HG02885 (cell line): ENCODE results near the gene MT1M.
"Not testable (repeated sequence)": the region's sequence is repeated elsewhere in the genome, so short reads cannot be mapped to it uniquely, and the experiment has no call there.

Experiments used
- ATAC-seq: cut with Tn5 transposase; IDR thresholded peaks from one replicate; pipeline ENCODE4 v1.9.1; 2021; ENCODE audit warnings: mild to moderate bottlenecking; ENCODE audit not compliant: unreplicated experiment, poor library complexity

The MT1M gene

GRCh38 chr16:56608043-56608875 lies 24.2 kb upstream of the MT1M start, which contains the start of gene MT2A:
Gene MT2A, plus strand, starts transcription at chr16:56608584. Its CDS starts 72 bp downstream, at chr16:56608656.
- peak; percentile 92 for ATAC-seq

GRCh38 chr16:56608876-56609462 lies 23.5 kb upstream of the MT1M start:
- ATAC-seq, result no peak

DNA sequence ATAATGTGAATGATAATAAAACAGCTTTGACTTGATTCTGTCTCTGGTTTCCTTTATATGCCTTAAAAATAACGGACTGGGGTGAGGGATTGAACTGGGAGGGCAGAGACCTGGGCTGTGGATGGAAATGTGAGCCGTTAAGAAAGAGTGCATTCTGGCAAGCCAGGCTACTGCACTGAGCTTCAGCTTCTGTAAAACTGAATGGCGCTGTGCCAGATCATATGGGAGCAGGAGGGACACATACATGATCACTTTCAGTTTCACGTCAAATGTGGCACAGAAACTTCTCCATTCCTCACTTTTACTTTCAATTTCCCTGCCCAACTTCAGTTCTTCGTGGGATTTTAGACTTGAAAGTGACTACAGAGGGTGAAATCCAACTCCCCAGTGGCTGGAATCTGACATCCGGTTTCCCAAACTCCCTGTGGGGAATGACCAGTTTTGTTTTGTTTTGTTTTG lies 23.0 kb upstream of the MT1M start:
- ATAC-seq, result peak; percentile 55

DNA sequence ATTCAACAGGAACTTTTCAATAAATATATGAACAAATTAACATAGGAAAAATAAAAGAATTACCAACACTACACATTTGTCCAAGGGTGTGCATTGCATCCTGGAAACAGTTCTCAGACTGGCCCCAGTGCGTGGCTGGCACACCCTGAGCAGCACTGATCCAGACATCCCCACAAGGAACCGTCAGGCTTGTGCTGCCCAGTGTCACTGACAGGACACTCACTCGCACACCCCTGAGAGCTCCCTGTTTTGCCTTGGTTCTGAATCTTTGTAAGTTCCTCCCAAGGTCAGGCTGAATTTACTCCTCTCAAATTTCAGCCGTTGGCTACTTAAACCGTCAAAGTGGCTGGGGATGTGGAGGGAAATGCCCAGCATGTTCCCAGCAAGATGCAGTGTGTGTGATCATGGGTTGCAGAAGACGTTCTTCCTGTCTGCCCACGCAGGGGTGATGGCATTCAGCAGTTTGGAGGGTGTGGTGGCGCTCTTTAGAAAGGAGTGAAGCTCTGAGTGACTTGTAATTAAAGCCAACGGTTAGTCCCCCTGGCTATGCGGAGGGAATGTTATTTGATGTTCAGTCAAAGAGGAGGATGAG lies 22.3 kb upstream of the MT1M start:
- ATAC-seq, result no peak

- ATAC-seq, result no peak
Measured at GRCh38 chr16:56610609-56611111, 21.8 kb upstream of the MT1M start.

DNA sequence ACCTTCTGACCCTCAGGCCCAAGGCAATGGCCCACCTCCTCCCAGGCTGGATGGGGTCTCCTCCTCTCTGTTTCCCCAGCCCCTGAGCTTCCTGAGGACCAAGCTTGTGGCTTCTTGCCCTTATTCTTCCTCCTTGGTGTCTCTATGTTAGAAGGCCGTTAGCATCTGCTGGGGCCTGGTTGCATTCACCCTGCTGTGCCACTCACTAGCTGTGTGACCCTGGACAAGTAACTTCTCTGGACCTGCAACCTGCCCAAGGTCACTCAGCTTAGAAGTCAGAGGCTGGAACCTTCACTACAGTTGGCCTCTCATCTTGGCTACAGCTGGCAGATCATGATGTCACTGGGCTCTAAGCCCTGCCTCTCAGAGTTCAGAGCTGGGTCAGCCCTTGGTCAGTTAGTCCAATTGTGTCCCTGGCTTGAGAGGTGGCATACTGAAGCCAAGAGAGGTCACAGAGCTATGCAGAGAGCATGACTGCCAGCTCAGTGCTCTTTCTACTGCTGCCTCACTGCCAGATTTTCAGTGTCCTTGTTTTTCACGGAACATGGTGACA lies 21.1 kb upstream of the MT1M start:
- ATAC-seq, result no peak

- ATAC-seq, result no peak
Measured at GRCh38 chr16:56613706-56614105, 18.8 kb upstream of the MT1M start.

DNA sequence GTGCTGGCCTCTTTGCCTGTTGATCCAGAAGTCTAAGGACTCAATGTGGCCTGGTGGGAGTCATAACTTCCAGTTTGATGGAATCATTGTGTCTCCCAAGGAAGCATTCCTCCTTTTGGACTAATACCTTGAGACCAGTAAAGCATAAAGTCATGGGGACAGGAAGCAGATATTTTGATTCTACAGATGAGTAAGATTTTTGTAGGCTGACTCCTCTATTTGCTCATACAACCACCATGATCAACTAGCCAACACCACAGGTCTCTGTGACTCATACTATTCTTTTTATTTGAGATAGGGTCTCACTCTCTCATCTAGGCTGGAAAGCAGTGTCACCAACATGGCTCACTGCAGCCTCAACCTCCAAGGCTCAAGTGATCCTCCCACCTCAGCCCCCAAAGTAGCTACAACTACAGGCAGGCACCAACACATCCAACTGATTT lies 17.9 kb upstream of the MT1M start:
- ATAC-seq, result no peak

DNA sequence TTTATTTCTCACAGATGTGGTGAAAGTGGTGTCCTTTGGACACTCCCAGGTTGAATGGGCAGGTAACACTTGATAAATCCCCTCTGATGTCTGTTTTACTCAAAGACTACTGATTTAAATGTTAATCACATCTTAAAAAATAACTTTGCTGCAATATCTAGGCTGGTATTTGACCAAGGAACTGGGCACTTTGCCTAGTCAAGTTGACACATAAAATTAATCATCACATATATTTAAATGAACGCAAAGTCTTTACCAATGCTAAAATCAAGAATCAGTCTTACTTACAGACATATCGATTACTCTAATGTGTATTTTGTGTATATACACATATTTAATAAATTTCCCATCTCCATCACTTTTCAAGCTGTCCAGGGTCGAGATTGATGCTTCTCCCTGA lies 17.1 kb upstream of the MT1M start:
- no peak for ATAC-seq

DNA sequence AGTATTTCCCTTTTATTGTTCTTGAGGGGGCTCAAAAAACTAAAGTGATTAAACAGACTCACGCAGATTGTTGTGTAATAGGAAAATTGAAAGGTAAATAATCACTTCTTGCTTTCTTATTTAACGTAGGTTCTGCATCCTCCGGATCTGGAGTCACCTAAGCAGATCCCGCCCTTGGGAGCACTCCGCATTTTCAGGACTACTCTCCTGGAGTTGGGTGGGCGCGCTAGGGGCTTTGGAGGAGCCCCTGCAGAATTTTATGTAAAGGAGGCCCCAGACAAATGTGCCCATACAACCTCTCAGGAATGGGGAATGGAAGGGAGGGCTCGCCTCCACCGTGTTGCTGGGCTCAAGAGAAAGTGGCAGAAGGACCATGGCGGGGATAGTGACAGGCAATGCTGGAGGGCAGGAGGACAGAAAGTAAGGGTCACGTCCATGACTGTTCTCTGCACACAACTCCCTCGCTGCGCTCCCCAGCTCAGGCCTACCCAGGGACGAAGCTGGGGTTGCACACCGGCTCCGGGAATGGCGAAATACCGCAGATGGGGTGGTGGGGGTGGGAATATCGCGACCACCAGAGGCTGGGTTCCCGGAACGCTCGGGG lies 15.7 kb upstream of the MT1M start:
- ATAC-seq, result no peak

GRCh38 chr16:56617212-56618085 lies 15.0 kb upstream of the MT1M start:
- ATAC-seq, result no peak

- no peak for ATAC-seq
Measured at GRCh38 chr16:56618138-56618537, 14.3 kb upstream of the MT1M start.

DNA sequence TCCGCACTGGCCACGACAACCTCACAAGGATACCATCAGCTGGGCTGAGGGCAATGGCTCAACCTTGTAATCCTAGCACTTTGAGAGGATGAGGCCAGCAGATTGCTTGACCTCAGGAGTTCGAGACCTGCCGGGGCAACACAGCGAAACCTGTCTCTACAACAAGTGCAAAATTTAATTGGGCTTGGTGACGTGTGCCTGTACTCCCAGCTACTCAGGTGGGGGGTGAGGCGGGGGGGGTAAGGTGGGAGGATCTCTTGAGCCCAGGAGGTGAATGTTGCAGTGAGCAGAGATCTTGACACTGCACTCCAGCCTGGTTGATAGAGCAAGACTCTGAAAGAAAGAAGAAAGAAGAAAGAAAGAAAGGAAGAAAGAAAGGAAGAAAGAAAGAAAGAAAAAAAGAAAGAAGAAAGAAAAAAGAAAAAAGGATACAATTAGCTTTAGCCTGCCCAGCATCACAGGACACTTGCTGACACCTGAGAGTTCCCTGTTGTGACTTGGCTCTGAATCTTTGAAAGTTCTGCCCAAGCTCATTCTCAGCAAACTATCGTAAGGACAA lies 12.0 kb upstream of the MT1M start:
- no peak for ATAC-seq

- not testable (repeated sequence) for ATAC-seq
Measured at GRCh38 chr16:56621665-56622445, 10.6 kb upstream of the MT1M start.

GRCh38 chr16:56623184-56623583 lies 9.3 kb upstream of the MT1M start:
- not testable (repeated sequence) for ATAC-seq

DNA sequence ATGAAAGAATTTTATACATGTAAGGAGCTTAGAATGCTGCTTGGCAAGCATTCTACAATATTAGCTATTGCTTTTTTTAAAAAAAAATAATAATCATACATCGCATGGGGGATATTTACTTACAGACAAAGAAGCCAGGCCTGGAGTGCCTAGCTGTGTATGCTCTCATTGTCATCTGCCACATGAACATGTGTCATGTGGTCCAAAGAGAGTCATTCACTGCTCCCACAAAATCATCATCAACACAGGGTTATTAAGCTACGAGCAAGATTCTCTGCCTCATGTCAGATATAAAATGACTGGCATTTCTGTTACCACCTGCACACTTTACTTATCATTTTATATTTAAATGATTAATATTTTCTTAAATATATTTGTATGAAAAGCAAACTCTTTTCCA lies 8.8 kb upstream of the MT1M start:
- ATAC-seq, result no peak

DNA sequence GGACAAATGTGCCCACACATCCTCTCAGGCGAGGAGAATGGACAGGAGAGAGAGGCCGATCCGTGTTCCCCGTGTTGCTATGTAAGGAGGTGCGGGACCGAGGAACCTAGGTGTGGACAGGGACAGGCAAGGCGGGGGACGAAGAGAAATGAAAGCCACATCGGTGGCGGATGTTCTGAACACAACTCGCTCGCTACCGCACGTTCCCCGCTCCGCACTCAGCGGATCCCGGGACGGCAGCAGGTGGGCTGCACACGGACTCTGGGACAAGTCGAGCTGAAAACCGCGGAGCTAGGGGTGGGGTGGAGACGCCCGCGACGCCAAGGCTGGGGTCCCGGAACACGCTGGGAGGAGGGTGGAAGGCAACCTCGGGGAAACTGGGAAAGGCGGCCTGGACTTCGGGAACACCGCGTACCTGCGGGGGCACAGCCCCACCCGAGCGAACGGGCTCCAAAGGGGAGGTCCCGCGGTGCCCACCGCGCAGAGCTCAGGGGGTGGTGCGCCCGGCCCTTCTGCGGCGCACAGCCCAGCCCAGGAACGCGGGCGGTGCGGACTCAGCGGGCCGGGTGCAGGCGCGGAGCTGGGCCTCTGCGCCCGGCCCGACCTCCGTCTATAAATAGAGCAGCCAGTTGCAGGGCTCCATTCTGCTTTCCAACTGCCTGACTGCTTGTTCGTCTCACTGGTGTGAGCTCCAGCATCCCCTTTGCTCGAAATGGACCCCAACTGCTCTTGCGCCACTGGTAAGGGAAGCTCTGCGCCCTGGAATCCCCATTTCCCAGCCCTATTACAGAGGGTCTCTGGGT lies 7.1 kb upstream of the MT1M start, which contains the start of gene MT1E:
MT1E (plus strand) TSS at position 642 of the 803 bp plus-strand sequence; CDS start at position 713, 71 bp downstream.
- no peak for ATAC-seq
